ENCODE results near the gene PLXDC1.

PLXDC1 gene

DNA sequence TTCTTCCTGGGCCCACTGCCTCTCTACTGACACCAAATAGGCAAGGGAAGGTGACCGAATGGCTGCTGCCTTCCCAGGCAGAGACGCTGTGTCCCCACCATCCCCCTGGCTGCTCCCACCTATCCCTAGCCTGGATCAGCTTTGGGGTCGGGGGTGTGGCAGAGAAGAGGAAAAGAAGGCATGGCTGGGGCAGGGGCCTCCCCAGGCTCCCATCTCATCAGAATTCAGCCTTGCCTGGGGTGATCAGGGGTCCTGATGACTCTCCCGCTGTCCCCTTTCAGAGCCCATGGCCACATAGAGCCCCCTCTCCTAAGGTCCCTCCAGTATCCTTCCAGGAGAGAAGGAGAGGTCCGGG is 665 bp downstream of the PLXDC1 start:
- no peak for DNase-seq (ENCODE audit: extremely low read depth, low read depth)
- TF ChIP-seq, protein P1, sequence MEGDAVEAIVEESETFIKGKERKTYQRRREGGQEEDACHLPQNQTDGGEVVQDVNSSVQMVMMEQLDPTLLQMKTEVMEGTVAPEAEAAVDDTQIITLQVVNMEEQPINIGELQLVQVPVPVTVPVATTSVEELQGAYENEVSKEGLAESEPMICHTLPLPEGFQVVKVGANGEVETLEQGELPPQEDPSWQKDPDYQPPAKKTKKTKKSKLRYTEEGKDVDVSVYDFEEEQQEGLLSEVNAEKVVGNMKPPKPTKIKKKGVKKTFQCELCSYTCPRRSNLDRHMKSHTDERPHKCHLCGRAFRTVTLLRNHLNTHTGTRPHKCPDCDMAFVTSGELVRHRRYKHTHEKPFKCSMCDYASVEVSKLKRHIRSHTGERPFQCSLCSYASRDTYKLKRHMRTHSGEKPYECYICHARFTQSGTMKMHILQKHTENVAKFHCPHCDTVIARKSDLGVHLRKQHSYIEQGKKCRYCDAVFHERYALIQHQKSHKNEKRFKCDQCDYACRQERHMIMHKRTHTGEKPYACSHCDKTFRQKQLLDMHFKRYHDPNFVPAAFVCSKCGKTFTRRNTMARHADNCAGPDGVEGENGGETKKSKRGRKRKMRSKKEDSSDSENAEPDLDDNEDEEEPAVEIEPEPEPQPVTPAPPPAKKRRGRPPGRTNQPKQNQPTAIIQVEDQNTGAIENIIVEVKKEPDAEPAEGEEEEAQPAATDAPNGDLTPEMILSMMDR (IDR thresholded peaks at IDR 0.05; ENCODE audit: low read depth, low read length, missing control alignments), result no peak
- peak overlapping the region; percentile 16; the same call in 1 of the 2 replicates for H3K4me3 ChIP-seq (replicated peaks; ENCODE audit: low read depth, low read length)

DNA sequence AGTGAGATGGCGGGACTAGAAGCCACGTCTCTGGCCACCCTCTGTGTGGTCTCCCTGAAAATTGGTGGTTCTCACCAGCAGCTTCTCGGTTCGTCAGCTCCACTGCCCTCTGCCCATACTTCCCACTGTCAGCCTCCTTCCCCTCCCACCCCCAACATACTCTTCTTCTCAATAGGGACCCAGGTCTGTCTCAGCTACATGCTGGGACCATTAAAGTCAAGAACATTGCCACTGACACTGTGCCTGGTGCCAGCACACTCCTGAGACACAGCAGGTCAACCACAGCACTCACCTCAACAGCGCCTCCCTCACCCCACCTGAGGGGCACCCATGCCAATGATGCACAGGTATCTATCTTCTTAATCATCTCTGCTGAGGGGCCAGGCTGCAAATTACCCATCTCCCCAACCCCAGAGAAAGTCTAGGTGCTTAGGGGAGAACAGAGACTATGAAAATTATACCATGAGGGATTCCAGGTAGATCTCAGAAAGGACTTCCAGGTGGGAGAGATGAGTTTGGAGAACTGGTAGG is 1.3 kb downstream of the PLXDC1 start:
- no peak for DNase-seq (ENCODE audit: extremely low read depth, low read depth)
- TF ChIP-seq, protein P1 (IDR thresholded peaks at IDR 0.05; ENCODE audit: low read depth, low read length, missing control alignments), result no peak
- no peak overlapping the region for H3K4me3 ChIP-seq (replicated peaks; ENCODE audit: low read depth, low read length)

DNA sequence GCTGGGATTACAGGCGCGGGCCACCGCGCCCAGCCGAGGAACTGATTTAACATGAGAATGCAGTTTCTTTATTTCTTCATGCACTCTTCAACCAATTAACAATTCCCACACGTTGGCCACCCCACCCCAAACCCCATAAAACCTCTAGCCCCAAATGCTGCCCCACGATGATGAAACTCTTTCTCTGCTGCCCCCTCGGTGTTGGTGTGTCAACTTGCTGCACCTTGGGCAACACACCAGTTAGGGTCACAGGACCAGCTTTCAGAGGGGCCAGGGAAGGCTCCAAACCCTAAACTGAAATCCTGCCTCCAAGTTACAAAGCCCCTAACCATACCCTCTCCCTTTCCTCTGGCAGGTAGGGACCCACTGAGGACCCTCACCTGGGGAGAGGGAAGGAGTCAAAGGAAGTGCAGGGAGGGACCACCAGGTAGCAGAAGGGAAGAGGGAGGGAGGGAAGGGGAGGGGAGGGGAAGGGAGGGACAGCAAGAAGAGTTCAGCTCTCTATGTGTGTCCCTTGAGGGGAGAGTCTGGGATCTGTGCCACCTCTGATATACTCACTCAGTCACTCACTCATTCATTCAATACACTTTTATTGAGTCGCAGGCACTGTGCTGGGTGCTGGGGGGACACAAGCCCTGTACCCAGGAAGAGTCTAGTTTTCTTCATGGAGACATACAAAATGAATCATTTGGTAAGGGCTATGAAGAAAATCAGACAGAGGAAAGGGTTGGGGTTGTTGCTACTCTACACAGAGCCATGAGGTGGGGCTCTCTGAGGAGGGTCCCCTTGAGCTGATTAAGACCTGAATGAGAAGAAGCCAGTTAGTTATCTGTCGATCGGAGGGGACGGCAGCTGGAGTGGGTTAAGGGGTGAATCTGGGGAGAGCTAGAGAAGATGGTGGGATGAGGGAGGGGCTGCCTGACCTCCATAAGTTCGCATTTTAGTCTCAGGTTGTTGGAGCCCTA is 3.9 kb downstream of the PLXDC1 start:
- DNase-seq (ENCODE audit: extremely low read depth, low read depth), result no peak
- TF ChIP-seq, protein P1 (IDR thresholded peaks at IDR 0.05; ENCODE audit: low read depth, low read length, missing control alignments), result no peak
- no peak overlapping the region for H3K4me3 ChIP-seq (replicated peaks; ENCODE audit: low read depth, low read length)

DNA sequence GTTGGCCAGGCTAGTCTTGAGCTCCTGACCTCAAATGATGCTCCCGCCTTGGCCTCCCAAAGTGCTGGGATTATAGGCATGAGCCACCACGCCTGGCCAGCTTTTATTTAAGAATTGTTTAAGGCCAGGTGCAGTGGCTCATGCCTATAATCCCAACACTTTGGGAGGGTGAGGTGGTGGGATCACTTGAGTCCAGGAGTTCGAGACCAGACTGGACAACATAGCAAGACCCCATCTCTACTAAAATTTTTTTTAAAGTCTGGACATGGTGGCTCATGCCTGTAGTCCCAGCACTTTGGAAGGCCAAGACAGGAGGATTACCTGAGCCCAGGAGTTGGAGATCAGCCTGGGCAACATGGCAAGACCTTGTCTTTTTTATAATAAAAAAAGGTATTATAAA is 5.2 kb downstream of the PLXDC1 start:
- no peak overlapping the region for H3K4me3 ChIP-seq (replicated peaks; ENCODE audit: low read depth, low read length)
- no peak for DNase-seq (ENCODE audit: extremely low read depth, low read depth)
- TF ChIP-seq, protein P1 (IDR thresholded peaks at IDR 0.05; ENCODE audit: low read depth, low read length, missing control alignments), result no peak

DNA sequence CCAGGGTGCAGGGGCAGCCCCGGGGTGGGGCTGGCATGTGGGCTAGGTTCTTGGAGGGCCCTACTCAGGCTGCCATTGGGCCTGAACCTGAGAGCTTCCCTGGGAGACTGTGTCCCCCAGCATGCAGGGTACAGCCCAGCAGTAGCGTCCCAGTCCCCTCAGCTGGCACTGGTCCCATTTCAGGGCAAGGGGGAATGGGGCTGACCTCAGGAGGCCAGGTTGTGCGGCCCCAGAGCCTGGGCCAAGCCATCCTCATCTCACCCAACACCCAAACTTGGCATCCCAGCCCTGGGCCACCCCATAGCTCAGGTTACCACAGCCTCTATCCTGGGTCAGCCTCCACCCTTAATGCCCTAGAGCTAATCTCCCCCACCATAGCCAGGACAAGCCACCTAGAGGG is 6.3 kb downstream of the PLXDC1 start:
- no peak for DNase-seq (ENCODE audit: extremely low read depth, low read depth)
- H3K4me3 ChIP-seq (replicated peaks; ENCODE audit: low read depth, low read length), result no peak overlapping the region
- TF ChIP-seq, protein P1 (IDR thresholded peaks at IDR 0.05; ENCODE audit: low read depth, low read length, missing control alignments), result no peak

DNA sequence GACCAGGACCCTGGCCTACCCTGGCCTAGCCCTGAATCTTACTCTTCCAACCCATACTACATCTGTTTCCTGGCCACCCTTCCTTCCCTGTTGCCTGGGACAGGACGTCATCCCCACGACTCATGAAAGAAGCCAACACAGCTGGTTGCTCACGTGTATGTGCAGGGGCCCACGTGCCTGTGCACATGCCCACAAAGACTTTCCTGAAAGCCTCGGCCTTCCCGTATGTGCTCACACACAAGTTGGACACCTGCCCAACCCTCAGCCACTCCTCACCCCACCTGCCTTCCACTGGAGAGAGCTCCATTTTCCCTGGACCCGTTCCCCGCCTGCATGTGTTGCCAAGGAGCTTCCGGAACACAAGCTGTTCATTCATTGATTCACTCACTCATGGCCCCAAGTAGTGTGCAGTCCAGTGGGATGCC is 7.0 kb downstream of the PLXDC1 start:
- TF ChIP-seq, protein P1 (IDR thresholded peaks at IDR 0.05; ENCODE audit: low read depth, low read length, missing control alignments), result no peak
- H3K4me3 ChIP-seq (replicated peaks; ENCODE audit: low read depth, low read length), result no peak overlapping the region
- peak; percentile 70 for DNase-seq (ENCODE audit: extremely low read depth, low read depth)

Data from HFF-Myc (cell line).